Fibroblast of lung (primary cell): ENCODE results near the gene VWA2.

ENCODE experiments used
- EZH2 ChIP-seq: IDR thresholded peaks from 2 replicates; pipeline ENCODE4 v1.5.1; 2012; ENCODE audit warnings: low read length, control low read depth, mild to moderate bottlenecking; ENCODE audit errors: missing control alignments
- TF ChIP-seq, protein P1 (sequence below), 2 donors: IDR thresholded peaks in 1 of 2; conservative IDR thresholded peaks in 1 of 2; 1 replicate in 1 of 2; 2 replicates in 1 of 2; pipeline ENCODE4 v1.5.1; 2011 to 2012; ENCODE audit warnings: low read length in 2 of 2, control low read depth in 1 of 2, inconsistent platforms in 1 of 2, low read depth in 1 of 2, mild to moderate bottlenecking in 1 of 2

DNA sequence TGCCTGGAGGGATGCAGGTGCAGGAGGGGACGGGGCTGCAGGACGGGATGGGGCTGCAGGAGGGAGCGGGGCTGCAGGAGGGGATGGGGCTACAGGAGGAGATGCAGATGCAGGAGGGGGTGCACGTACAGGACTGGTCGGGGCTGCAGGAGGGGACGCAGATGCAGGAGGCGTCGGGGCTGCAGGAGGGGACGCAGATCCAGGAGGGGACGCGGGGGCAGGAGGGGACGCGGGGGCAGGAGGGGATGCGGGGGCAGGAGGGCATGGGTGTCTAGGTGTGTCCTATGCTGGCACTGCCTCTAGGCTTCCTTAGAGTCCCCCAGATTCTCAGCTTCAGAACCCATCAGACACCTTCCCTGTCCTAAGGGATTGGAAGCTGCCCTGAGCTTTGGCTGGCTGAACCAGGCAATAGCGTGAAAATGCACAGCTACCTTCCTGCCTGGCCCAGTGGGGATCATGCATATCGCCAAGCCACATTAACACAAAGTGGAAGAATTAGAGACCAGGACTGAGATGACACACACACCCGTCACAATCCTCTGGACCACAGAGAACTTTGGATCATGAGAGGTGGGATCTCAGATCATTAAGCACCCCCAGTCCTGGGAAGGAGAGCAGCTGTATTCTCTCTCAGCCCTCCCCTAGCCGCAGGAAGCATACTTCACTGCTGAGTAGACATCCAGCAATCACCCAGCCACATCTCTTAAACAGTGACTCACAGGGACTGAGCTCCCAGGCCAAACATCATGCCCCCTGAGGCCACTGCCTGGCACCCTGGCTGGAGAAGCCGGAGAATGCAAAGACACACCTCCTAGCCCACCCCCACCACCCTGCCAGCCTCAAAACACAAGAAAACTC lies 67.3 kb downstream of the VWA2 start:
- TF ChIP-seq, protein P1, sequence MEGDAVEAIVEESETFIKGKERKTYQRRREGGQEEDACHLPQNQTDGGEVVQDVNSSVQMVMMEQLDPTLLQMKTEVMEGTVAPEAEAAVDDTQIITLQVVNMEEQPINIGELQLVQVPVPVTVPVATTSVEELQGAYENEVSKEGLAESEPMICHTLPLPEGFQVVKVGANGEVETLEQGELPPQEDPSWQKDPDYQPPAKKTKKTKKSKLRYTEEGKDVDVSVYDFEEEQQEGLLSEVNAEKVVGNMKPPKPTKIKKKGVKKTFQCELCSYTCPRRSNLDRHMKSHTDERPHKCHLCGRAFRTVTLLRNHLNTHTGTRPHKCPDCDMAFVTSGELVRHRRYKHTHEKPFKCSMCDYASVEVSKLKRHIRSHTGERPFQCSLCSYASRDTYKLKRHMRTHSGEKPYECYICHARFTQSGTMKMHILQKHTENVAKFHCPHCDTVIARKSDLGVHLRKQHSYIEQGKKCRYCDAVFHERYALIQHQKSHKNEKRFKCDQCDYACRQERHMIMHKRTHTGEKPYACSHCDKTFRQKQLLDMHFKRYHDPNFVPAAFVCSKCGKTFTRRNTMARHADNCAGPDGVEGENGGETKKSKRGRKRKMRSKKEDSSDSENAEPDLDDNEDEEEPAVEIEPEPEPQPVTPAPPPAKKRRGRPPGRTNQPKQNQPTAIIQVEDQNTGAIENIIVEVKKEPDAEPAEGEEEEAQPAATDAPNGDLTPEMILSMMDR (conservative IDR thresholded peaks at IDR 0.05 in 1 of 2, IDR thresholded peaks at IDR 0.05 in 1 of 2; ENCODE audit: low read depth in 1 of 2, low read length in 2 of 2), result no peak
- TF ChIP-seq EZH2, result no peak
